ENCODE results near the gene CUTA. TPM values are rescaled to one million over a fixed set of nuclear protein-coding genes. Genes with fewer than 3 reads are reported as not detected.
"Not testable (repeated sequence)": the region's sequence is repeated elsewhere in the genome, so short reads cannot be mapped to it uniquely, and the experiment has no call there.

The CUTA gene
- total RNA-seq, 2 donors from 2014 or later = 106 to 156 TPM

DNA sequence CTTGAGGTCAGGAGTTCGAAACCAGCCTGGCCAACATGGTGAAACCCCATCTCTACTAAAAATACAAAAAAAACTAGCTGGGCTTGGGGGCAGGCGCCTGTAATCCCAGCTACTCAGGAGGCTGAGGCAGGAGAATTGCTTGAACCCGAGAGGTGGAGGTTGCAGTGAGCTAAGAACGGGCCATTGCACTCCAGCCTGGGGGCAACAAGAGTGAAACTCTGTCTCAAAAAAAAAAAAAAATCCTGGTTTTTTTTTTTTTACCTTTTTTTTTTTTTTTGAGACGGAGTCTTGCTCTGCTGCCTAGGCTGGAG is 50.2 kb downstream of the CUTA start:
- H3K4me3 Mint-ChIP-seq; H3K9me3 Mint-ChIP-seq; DNase-seq (ENCODE audit: low spot score); H3K4me1 Mint-ChIP-seq (ENCODE audit: low read depth in 2 of 2); ATAC-seq; H3K27me3 Mint-ChIP-seq; H3K36me3 Mint-ChIP-seq; H3K27ac Mint-ChIP-seq: not testable (repeated sequence)

DNA sequence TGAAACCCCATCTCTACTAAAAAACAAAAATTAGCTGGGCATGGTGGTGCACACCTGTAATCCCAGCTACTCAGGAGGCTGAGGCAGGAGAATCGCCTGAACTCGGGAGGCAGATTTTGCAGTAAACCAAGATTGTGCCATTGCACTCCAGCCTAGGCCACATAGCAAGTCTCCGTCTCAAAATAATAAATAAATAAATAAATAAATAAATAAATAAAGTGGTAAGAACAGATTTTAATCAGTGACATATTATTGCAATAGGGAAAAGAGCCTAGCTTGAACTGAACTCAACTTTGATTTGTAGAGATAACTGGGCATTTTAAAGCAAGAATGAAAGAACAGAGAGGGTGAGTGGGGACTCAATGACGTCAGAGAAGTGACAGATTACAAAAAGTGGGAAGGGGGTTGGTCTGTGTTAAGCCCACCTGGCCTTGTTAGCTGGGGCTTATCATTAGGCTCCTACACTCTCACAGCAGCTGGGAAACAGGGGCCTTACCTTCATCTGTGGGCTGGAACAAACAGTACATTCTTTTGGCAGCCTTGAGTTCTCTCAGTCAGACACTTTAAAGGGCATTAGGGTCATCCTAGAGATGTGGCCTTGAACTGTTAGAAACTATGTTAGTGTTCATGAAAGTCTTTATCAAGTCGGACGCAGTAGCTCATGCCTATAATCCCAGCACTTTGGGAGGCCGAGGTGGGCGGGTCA is 50.7 kb downstream of the CUTA start:
- DNase-seq (ENCODE audit: low spot score) (no peak), ATAC-seq (no peak)
- Mint-ChIP-seq H3K4me1 (ENCODE audit: low read depth in 2 of 2) (no peaks in the 10 kb centered on the region), H3K9me3 (no peaks in the 10 kb centered on the region), H3K27ac (no peak overlapping the region), H3K36me3 (no peaks in the 10 kb centered on the region), H3K27me3 (no peaks in the 10 kb centered on the region), H3K4me3 (no peak overlapping the region)

Other genes starting within 250 kb of the CUTA start
- gene COL11A2, start 225.6 kb downstream of the CUTA start, total RNA-seq = 1 to 10 TPM; 1.1 to 1.3 TPM
- gene RXRB, start 217.4 kb downstream of the CUTA start, total RNA-seq = 10 to 100 TPM; 43.9 to 50.4 TPM
- gene SLC39A7, start 217.2 kb downstream of the CUTA start, total RNA-seq = 100 to 1,000 TPM in 1 of 2 donors, 10 to 100 TPM in 1; 91.5 to 102 TPM
- 1 to 10 TPM; 3.3 to 6.2 TPM for gene HSD17B8, start 213.5 kb downstream of the CUTA start, total RNA-seq
- 10 to 100 TPM; 31.1 to 35.5 TPM for gene RING1, start 209.6 kb downstream of the CUTA start, total RNA-seq
- 10 to 100 TPM; 48.6 to 76.5 TPM for gene VPS52, start 146.2 kb downstream of the CUTA start, total RNA-seq
- 1,000 to 10,000 TPM; 1,431 to 1,446 TPM for gene RPS18, start 146.0 kb downstream of the CUTA start, total RNA-seq
- gene B3GALT4, start 141.0 kb downstream of the CUTA start, total RNA-seq = 10 to 100 TPM; 10.1 to 11.2 TPM
- gene WDR46, start 128.9 kb downstream of the CUTA start, total RNA-seq = 100 to 1,000 TPM in 1 of 2 donors, 10 to 100 TPM in 1; 81.8 to 148 TPM
- gene PFDN6, start 128.5 kb downstream of the CUTA start, total RNA-seq = 10 to 100 TPM; 72.0 to 76.8 TPM
- gene RGL2, start 119.2 kb downstream of the CUTA start, total RNA-seq = 10 to 100 TPM; 38.1 to 51.4 TPM
- gene TAPBP, start 104.0 kb downstream of the CUTA start, total RNA-seq = 100 to 1,000 TPM; 243 to 346 TPM
- 10 to 100 TPM in 1 of 2 donors, 1 to 10 TPM in 1; 6.9 to 13.2 TPM for gene ZBTB22, start 100.4 kb downstream of the CUTA start, total RNA-seq
- 10 to 100 TPM; 80.5 to 99.5 TPM for gene DAXX, start 95.1 kb downstream of the CUTA start, total RNA-seq
- 100 to 1,000 TPM in 1 of 2 donors, 10 to 100 TPM in 1; 52.9 to 115 TPM for gene KIFC1, start 26.3 kb downstream of the CUTA start, total RNA-seq
- gene PHF1, start 7.1 kb downstream of the CUTA start, total RNA-seq = 10 to 100 TPM; 46.5 to 66.6 TPM
- 10 to 100 TPM; 17.7 to 77.0 TPM for gene SYNGAP1, start 2.0 kb upstream of the CUTA start, total RNA-seq
- gene ZBTB9, start 36.5 kb upstream of the CUTA start, total RNA-seq = 10 to 100 TPM; 10.9 to 25.4 TPM
- 100 to 1,000 TPM; 101 to 103 TPM for gene BAK1, start 162.2 kb upstream of the CUTA start, total RNA-seq
- gene ITPR3, start 203.2 kb upstream of the CUTA start, total RNA-seq = 10 to 100 TPM; 27.6 to 77.6 TPM

All from natural killer cell treated with Interleukin-12 subunit alpha and Interleukin-12 subunit beta and Interleukin-15 and Interleukin-18, amount 100 ng/mL, for 72 hours (primary cell).